ENCODE data around the gene ODAD4.

ODAD4 gene

GRCh38 chr17:41972571-41973407 is 42.4 kb downstream of the ODAD4 start:
- no peak for DNase-seq

GRCh38 chr17:41973408-41973811 is 43.0 kb downstream of the ODAD4 start:
- DNase-seq = no peak

GRCh38 chr17:41974031-41974430 is 43.6 kb downstream of the ODAD4 start:
- DNase-seq = no peak

- no peak for DNase-seq
Observed at GRCh38 chr17:41974658-41975057, 44.2 kb downstream of the ODAD4 start.

GRCh38 chr17:41975099-41976083 is 45.0 kb downstream of the ODAD4 start:
- no peak for DNase-seq

- no peak for DNase-seq
Observed at GRCh38 chr17:41976142-41976768, 45.8 kb downstream of the ODAD4 start.

GRCh38 chr17:41977991-41978390 is 47.6 kb downstream of the ODAD4 start:
- DNase-seq = no peak

GRCh38 chr17:41982026-41982760 is 51.8 kb downstream of the ODAD4 start:
- DNase-seq = no peak

GRCh38 chr17:41984454-41984853 is 54.0 kb downstream of the ODAD4 start:
- no peak for DNase-seq

GRCh38 chr17:41985919-41986318 is 55.5 kb downstream of the ODAD4 start:
- no peak for DNase-seq

- DNase-seq = no peak
Observed at GRCh38 chr17:41986634-41987033, 56.2 kb downstream of the ODAD4 start.

GRCh38 chr17:41987642-41988041 is 57.2 kb downstream of the ODAD4 start:
- peak; percentile 21 to 75 for DNase-seq

GRCh38 chr17:41988418-41988817 is 58.0 kb downstream of the ODAD4 start:
- no peak for DNase-seq

- no peak for DNase-seq
Observed at GRCh38 chr17:41989702-41990419, 59.4 kb downstream of the ODAD4 start.

- DNase-seq = no peak
Observed at GRCh38 chr17:41992576-41992975, 62.2 kb downstream of the ODAD4 start.

- DNase-seq = no peak
Observed at GRCh38 chr17:41996855-41997164, 66.4 kb downstream of the ODAD4 start.

- DNase-seq = no peak
Observed at GRCh38 chr17:41998497-41998896, 68.1 kb downstream of the ODAD4 start.

- no peak for DNase-seq
Observed at GRCh38 chr17:42000413-42001133, 70.2 kb downstream of the ODAD4 start.

GRCh38 chr17:42001729-42002128 is 71.3 kb downstream of the ODAD4 start:
- no peak for DNase-seq

GRCh38 chr17:42002175-42002791 is 71.9 kb downstream of the ODAD4 start:
- no peak for DNase-seq

GRCh38 chr17:42002792-42003301 is 72.4 kb downstream of the ODAD4 start:
- no peak for DNase-seq

Data from NCI-H187 (cell line).